ENCODE data around the gene ASIC3.

Gene ASIC3

GRCh38 chr7:151079199-151079910 is 31.0 kb downstream of the ASIC3 start:
- H2BK5ac ChIP-seq (ENCODE audit: low read length), result no peak overlapping the region
- H3K56ac ChIP-seq (ENCODE audit: low read length), result peak overlapping the region; percentile 99
- peak overlapping the region; percentile 98 for H3K9ac ChIP-seq (ENCODE audit: low read length)
- peak overlapping the region; percentile 59 for H3K4me2 ChIP-seq (ENCODE audit: low read length)
- no peak overlapping the region for H2AK5ac ChIP-seq (ENCODE audit: low read length)
- H3K79me2 ChIP-seq (ENCODE audit: control insufficient read depth, insufficient read depth, low read length), result peaks cover 15% of the 10 kb centered on the region
- no peak overlapping the region for H3K18ac ChIP-seq (ENCODE audit: low read length)
- no peak overlapping the region for H4K8ac ChIP-seq (ENCODE audit: low read depth, low read length)
- no peak overlapping the region for H2BK120ac ChIP-seq (ENCODE audit: low read depth, low read length)
- peaks cover 9% of the 10 kb centered on the region for H3K4me1 ChIP-seq (ENCODE audit: control insufficient read depth, low read depth, low read length)
- H3K27ac ChIP-seq (ENCODE audit: low read depth, low read length), result no peak overlapping the region
- peaks cover 1% of the 10 kb centered on the region for H3K36me3 ChIP-seq (ENCODE audit: control insufficient read depth, insufficient read depth, low read length)
- H3K4me3 ChIP-seq (ENCODE audit: low read length), result peak overlapping the region; percentile 87
- H4K5ac ChIP-seq (ENCODE audit: low read length), result no peak overlapping the region
- H3K4ac ChIP-seq (ENCODE audit: low read depth, low read length), result no peak overlapping the region
- H3K79me1 ChIP-seq (ENCODE audit: low read length), result peaks cover 15% of the 10 kb centered on the region
- H3K27me3 ChIP-seq (ENCODE audit: insufficient read depth, low read length, poor library complexity), result no peaks in the 10 kb centered on the region
- no peak overlapping the region for H2BK15ac ChIP-seq (replicated peaks; ENCODE audit: low read depth)
- DNase-seq, result no peak
- WGBS (ENCODE audit: extremely low coverage, insufficient coverage, low lambda C conversion rate), result no CpG with 5 or more reads among the region's 27 CpGs
- H3K23ac ChIP-seq (ENCODE audit: low read length), result no peak overlapping the region

- peak; percentile 48 for DNase-seq
- Histone ChIP-seq H3K9ac (ENCODE audit: low read length) (peak overlapping the region; percentile 98), H3K4me3 (ENCODE audit: low read length) (peak overlapping the region; percentile 87), H3K4ac (ENCODE audit: low read depth, low read length) (peak overlapping the region; percentile 29), H3K79me2 (ENCODE audit: control insufficient read depth, insufficient read depth, low read length) (peaks cover 15% of the 10 kb centered on the region), H2BK15ac (replicated peaks; ENCODE audit: low read depth) (no peak overlapping the region), H3K27me3 (ENCODE audit: insufficient read depth, low read length, poor library complexity) (no peaks in the 10 kb centered on the region), H2BK120ac (ENCODE audit: low read depth, low read length) (no peak overlapping the region), H3K79me1 (ENCODE audit: low read length) (peaks cover 15% of the 10 kb centered on the region), H3K23ac (ENCODE audit: low read length) (peak overlapping the region; percentile 84), H2BK5ac (ENCODE audit: low read length) (peak overlapping the region; percentile 38), H4K5ac (ENCODE audit: low read length) (no peak overlapping the region), H3K36me3 (ENCODE audit: control insufficient read depth, insufficient read depth, low read length) (no peaks in the 10 kb centered on the region), H3K27ac (ENCODE audit: low read depth, low read length) (peak overlapping the region; percentile 65), H3K4me1 (ENCODE audit: control insufficient read depth, low read depth, low read length) (peaks cover 10% of the 10 kb centered on the region), H3K4me2 (ENCODE audit: low read length) (peak overlapping the region; percentile 59), H3K56ac (ENCODE audit: low read length) (peak overlapping the region; percentile 99), H2AK5ac (ENCODE audit: low read length) (no peak overlapping the region), H3K18ac (ENCODE audit: low read length) (peak overlapping the region; percentile 86), H4K8ac (ENCODE audit: low read depth, low read length) (peak overlapping the region; percentile 70)
- no CpG with 5 or more reads among the region's 31 CpGs for WGBS (ENCODE audit: extremely low coverage, insufficient coverage, low lambda C conversion rate)
These were observed 31.8 kb downstream of the ASIC3 start for GRCh38 chr7:151080067-151080521.

GRCh38 chr7:151080522-151081169 is 32.3 kb downstream of the ASIC3 start, which contains the start of gene FASTK:
TSS of gene FASTK (minus strand) at chr7:151080809. CDS start at chr7:151080766, 43 bp downstream.
- H3K27ac ChIP-seq (ENCODE audit: low read depth, low read length), result peak within 1 kb of the TSS; percentile 71
- no peaks in the 10 kb centered on the region for H3K36me3 ChIP-seq (ENCODE audit: control insufficient read depth, insufficient read depth, low read length)
- H3K4me2 ChIP-seq (ENCODE audit: low read length), result peak within 1 kb of the TSS; percentile 61
- H3K56ac ChIP-seq (ENCODE audit: low read length), result peak within 1 kb of the TSS; percentile 99
- peaks cover 15% of the 10 kb centered on the region for H3K79me1 ChIP-seq (ENCODE audit: low read length)
- no peak within 1 kb of the TSS for H2AK5ac ChIP-seq (ENCODE audit: low read length)
- H4K8ac ChIP-seq (ENCODE audit: low read depth, low read length), result peak within 1 kb of the TSS; percentile 70
- no peak within 1 kb of the TSS for H2BK120ac ChIP-seq (ENCODE audit: low read depth, low read length)
- H3K4me3 ChIP-seq (ENCODE audit: low read length), result peak within 1 kb of the TSS; percentile 87
- DNase-seq, result peak; percentile 95
- H3K79me2 ChIP-seq (ENCODE audit: control insufficient read depth, insufficient read depth, low read length), result peaks cover 15% of the 10 kb centered on the region
- no CpG with 5 or more reads among the region's 66 CpGs for WGBS (ENCODE audit: extremely low coverage, insufficient coverage, low lambda C conversion rate)
- H3K4me1 ChIP-seq (ENCODE audit: control insufficient read depth, low read depth, low read length), result peaks cover 13% of the 10 kb centered on the region
- peak within 1 kb of the TSS; percentile 86 for H3K18ac ChIP-seq (ENCODE audit: low read length)
- H2BK5ac ChIP-seq (ENCODE audit: low read length), result peak within 1 kb of the TSS; percentile 38
- H3K9ac ChIP-seq (ENCODE audit: low read length), result peak within 1 kb of the TSS; percentile 98
- H2BK15ac ChIP-seq (replicated peaks; ENCODE audit: low read depth), result no peak within 1 kb of the TSS
- H4K5ac ChIP-seq (ENCODE audit: low read length), result no peak within 1 kb of the TSS
- peak within 1 kb of the TSS; percentile 84 for H3K23ac ChIP-seq (ENCODE audit: low read length)
- no peaks in the 10 kb centered on the region for H3K27me3 ChIP-seq (ENCODE audit: insufficient read depth, low read length, poor library complexity)
- H3K4ac ChIP-seq (ENCODE audit: low read depth, low read length), result peak within 1 kb of the TSS; percentile 29

- Histone ChIP-seq H3K36me3 (ENCODE audit: control insufficient read depth, insufficient read depth, low read length) (no peaks in the 10 kb centered on the region), H3K4me2 (ENCODE audit: low read length) (peak overlapping the region; percentile 61), H3K56ac (ENCODE audit: low read length) (peak overlapping the region; percentile 89), H3K9ac (ENCODE audit: low read length) (peak overlapping the region; percentile 86), H4K8ac (ENCODE audit: low read depth, low read length) (no peak overlapping the region), H4K5ac (ENCODE audit: low read length) (no peak overlapping the region), H2BK15ac (replicated peaks; ENCODE audit: low read depth) (no peak overlapping the region), H3K4me3 (ENCODE audit: low read length) (peak overlapping the region; percentile 12), H3K27ac (ENCODE audit: low read depth, low read length) (peak overlapping the region; percentile 71), H2AK5ac (ENCODE audit: low read length) (no peak overlapping the region), H2BK120ac (ENCODE audit: low read depth, low read length) (no peak overlapping the region), H3K23ac (ENCODE audit: low read length) (no peak overlapping the region), H3K79me1 (ENCODE audit: low read length) (peaks cover 15% of the 10 kb centered on the region), H3K79me2 (ENCODE audit: control insufficient read depth, insufficient read depth, low read length) (peaks cover 15% of the 10 kb centered on the region), H3K4me1 (ENCODE audit: control insufficient read depth, low read depth, low read length) (peaks cover 13% of the 10 kb centered on the region), H3K4ac (ENCODE audit: low read depth, low read length) (no peak overlapping the region), H2BK5ac (ENCODE audit: low read length) (no peak overlapping the region), H3K18ac (ENCODE audit: low read length) (peak overlapping the region; percentile 47), H3K27me3 (ENCODE audit: insufficient read depth, low read length, poor library complexity) (no peaks in the 10 kb centered on the region)
- DNase-seq, result peak; percentile 44
- no CpG with 5 or more reads among the region's 64 CpGs for WGBS (ENCODE audit: extremely low coverage, insufficient coverage, low lambda C conversion rate)
These were observed 33.1 kb downstream of the ASIC3 start for GRCh38 chr7:151081170-151082101.

GRCh38 chr7:151082141-151083070 is 34.1 kb downstream of the ASIC3 start:
- Histone ChIP-seq H3K4me3 (ENCODE audit: low read length) (peak overlapping the region; percentile 71), H3K9ac (ENCODE audit: low read length) (peak overlapping the region; percentile 86), H3K27me3 (ENCODE audit: insufficient read depth, low read length, poor library complexity) (no peaks in the 10 kb centered on the region), H3K79me1 (ENCODE audit: low read length) (peaks cover 15% of the 10 kb centered on the region), H3K4me2 (ENCODE audit: low read length) (peak overlapping the region; percentile 80), H2BK5ac (ENCODE audit: low read length) (no peak overlapping the region), H3K36me3 (ENCODE audit: control insufficient read depth, insufficient read depth, low read length) (no peaks in the 10 kb centered on the region), H2BK15ac (replicated peaks; ENCODE audit: low read depth) (no peak overlapping the region), H2BK120ac (ENCODE audit: low read depth, low read length) (peak overlapping the region; percentile 50), H3K4ac (ENCODE audit: low read depth, low read length) (no peak overlapping the region), H3K18ac (ENCODE audit: low read length) (peak overlapping the region; percentile 94), H4K5ac (ENCODE audit: low read length) (no peak overlapping the region), H3K79me2 (ENCODE audit: control insufficient read depth, insufficient read depth, low read length) (peaks cover 15% of the 10 kb centered on the region), H2AK5ac (ENCODE audit: low read length) (peak overlapping the region; percentile 38), H4K8ac (ENCODE audit: low read depth, low read length) (peak overlapping the region; percentile 57), H3K23ac (ENCODE audit: low read length) (peak overlapping the region; percentile 66), H3K4me1 (ENCODE audit: control insufficient read depth, low read depth, low read length) (peaks cover 13% of the 10 kb centered on the region), H3K56ac (ENCODE audit: low read length) (peak overlapping the region; percentile 91), H3K27ac (ENCODE audit: low read depth, low read length) (no peak overlapping the region)
- DNase-seq, result no peak
- WGBS (ENCODE audit: extremely low coverage, insufficient coverage, low lambda C conversion rate), result no CpG with 5 or more reads among the region's 42 CpGs

All from mesendoderm (in vitro differentiated cells).